HG03095 (cell line): ENCODE measurements around the gene GLIPR1.
"Not testable (repeated sequence)": the region's sequence is repeated elsewhere in the genome, so short reads cannot be mapped to it uniquely, and the experiment has no call there.

ENCODE experiments used
- ATAC-seq: cut with Tn5 transposase; IDR thresholded peaks from one replicate; pipeline ENCODE4 v1.9.1; 2021; ENCODE audit warnings: moderate library complexity; ENCODE audit not compliant: unreplicated experiment

The GLIPR1 gene

DNA sequence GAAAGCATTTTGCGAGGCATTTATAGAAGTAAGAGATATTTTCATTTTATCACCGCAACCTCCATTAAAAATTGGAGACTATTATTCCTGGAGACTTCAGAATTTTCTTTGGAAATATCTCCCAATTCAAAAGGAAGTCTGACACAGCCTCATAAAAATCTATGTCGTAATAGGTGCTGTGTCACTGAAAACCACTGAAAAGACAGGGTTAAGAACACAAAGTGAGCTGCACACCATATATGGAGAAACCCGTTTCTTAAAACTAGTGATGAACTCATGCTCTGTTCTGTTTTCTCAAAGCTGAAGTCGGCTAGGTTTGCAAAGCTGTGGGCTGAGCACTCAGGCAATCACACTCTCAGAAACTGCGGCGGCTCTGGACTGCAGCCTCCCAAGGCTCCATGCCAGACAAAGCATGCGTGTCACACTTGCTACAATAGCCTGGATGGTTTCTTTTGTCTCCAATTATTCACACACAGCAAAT lies at the start of gene GLIPR1:
GLIPR1 (plus strand) TSS at position 287 of the 481 bp plus-strand sequence; CDS start at position 413, 126 bp downstream.
- ATAC-seq = peak; percentile 91

DNA sequence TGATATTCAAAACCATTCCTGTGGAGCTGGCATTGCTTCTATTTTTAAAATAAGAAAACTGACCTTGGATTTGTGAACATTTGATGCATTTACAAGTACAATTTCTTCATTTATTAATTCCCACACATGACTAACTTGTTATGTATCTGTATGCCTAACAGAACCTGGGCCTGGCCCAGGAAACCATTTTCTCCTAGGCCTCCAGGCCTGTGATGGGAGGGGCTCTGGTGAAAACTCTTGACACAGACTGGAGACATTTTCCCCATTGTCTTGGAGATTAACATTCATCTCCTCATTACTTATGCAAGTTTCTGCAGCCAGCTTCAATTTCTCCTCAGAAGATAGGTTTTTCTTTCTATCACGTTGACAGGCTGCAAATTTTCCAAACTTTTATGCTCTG lies 47.6 kb upstream of the GLIPR1 start:
- ATAC-seq = no peak

GRCh38 chr12:75437564-75437963 lies 43.0 kb upstream of the GLIPR1 start:
- no peak for ATAC-seq

- no peak for ATAC-seq
Measured at GRCh38 chr12:75438059-75438754, 42.3 kb upstream of the GLIPR1 start.

DNA sequence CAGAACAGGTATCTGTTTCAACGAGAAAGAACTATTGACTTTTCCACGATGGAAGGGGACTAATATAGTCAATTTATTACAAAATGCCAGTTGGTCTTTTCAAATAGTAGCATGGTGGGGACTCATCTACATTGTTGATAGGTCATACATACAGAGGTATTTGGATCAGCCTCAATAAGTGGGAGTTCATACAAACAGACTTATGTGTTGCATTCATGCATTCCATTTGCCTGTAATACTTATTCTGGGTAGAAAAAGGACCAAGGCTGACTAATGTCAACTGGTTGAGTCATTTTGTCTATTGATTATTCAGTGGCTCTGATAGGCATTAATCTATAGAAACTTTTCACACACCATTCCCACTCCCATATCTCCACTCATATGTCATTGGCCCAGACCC lies 41.5 kb upstream of the GLIPR1 start:
- ATAC-seq = no peak

GRCh38 chr12:75439930-75440329 lies 40.6 kb upstream of the GLIPR1 start:
- ATAC-seq = no peak

DNA sequence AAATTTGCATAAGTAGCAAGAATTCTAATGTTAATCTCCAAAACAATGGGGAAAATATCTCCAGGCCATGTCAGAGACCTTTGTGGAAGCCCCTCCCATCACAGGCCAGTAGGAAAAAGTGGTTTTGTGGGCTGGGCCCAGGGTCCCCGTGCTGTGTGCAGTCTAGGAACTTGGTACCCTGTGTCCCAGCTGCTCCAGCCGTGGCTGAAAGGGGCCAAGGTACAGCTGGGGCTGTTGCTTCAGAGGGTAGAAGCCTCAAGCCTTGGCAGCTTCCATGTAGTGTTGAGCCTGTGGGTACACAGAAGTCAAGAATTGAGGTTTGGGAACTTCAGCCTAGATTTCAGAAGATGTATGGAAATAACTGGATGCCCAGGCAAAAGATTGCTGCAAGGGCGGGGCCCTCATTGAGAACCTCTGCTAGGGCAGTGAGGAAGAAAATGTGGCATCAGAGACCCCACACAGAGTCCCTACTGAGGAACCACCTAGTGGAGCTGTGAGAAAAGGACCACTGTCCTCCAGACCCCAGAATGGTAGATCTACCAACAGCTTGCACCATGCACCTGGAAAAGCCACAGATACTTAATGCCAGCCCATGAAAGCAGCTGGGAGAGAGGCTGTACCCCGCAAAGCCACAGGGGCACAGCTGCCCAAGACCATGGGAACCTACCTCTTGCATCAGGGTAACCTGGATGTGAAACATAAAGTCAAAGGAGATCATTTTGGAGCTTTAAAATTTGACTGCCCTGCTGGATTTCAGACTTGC lies 38.7 kb upstream of the GLIPR1 start:
- not testable (repeated sequence) for ATAC-seq

GRCh38 chr12:75442454-75442853 lies 38.1 kb upstream of the GLIPR1 start:
- ATAC-seq = not testable (repeated sequence)

DNA sequence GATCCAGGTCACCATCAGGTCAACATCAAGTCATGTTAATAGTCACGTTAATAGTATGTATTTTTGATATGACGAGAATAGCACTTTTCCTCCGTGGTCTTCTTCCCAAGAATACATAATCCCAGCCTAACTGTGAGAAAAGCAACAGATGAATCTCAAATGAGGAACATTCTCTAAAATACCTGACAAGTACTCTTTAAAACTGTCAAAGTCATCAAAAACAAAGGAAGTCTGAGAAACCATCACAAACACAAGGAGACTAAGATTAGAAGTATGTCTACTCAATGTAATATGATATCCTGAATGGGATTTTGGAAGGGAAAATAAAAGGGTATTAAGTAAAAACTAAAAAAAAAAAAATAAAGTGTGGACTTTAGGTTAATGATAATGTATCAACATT lies 36.8 kb upstream of the GLIPR1 start:
- no peak for ATAC-seq

DNA sequence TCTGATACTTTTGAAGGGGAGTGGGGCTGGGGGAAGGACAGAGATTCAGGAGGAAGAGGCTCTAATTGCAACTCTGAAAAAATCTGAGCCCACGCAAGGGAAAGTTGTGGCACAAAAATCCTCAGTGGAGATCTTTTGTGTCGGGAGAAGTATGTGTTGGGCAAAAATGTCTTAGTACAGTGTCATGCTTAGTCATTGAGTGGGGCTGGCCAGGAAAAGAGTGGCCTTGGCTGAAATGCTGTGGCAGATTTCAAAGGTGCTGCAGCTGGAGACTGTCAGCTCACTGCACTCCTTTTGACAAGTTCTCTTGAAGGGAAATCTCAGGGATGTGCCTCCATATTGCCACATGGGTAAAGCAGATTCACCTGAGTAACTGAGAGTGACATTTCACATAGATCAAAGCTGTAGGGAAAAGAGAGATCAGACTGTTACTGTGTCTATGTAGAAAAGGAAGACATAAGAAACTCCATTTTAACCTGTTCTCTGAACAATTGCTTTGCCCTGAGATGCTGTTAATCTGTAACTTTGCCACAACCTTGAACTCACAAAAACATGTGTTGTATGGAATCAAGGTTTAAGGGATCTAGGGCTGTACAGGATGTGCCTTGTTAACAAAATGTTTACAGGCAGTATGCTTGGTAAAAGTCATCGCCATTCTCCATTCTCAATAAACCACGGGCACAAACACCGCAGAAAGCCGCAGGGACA lies 36.0 kb upstream of the GLIPR1 start:
- ATAC-seq = no peak

GRCh38 chr12:75445137-75445507 lies 35.4 kb upstream of the GLIPR1 start:
- not testable (repeated sequence) for ATAC-seq

- no peak for ATAC-seq
Measured at GRCh38 chr12:75446857-75447256, 33.7 kb upstream of the GLIPR1 start.

DNA sequence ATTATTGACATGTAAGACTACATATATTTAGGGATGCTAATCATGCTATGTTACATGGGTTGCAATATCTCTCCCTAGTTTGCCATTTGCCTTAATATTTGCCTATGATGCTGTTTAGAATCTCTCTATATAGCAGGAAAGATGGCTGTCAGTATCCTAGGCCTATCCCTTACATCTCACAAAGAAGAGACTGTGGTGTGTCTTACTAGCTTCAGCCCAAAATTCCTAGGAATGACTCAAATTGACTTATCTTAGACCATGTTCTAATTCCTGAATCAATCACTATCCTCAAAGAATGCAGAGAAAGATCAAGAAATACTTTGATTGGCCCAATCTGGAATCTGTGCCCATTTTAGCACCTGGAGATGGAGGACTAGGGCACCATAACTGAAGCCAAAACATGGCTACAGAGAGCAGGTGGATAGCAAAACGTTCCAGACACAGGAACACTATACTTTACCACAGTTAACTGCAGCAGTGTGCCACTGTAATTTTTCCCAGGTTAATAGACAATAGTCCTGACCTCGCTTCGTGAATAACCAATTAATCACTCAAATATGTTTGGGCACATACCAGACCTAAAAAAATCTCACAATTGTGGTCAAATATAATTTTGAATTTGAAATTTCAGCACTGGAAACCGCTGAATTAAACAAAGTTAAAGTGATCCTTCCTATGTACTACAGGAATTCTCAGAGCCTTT lies 32.7 kb upstream of the GLIPR1 start:
- ATAC-seq = no peak

DNA sequence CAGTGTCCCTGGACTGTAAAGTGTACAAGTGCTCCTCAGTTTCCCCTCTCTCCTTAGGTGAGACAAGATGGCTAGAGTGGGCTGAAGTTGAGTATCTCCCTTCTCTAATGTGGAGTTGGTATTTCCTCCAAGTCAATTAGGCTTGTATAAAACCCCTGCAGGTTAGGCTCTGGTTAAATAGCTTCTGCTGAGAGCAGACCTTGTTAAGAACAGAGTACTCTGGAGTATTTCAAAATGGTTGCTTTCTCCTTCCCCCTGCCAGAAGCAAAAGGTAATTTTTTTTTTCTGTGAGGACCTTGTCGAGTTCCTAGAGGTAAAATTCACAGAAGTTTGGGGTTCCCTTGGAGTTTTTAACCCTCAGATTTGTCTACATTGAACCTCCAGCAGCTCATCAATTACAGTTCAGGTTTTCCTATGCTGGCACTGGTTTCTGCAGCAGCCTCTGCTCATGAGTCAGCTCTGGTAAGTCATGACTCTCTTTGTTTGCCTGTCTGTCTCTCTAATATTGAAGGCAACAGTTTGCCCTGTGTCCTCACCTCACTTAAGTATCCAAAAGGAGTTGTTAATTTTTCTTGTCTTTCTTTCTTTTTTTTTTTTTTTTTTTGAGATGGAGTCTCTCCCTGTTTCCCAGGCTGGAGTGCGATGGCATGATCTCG lies 27.8 kb upstream of the GLIPR1 start:
- no peak for ATAC-seq

DNA sequence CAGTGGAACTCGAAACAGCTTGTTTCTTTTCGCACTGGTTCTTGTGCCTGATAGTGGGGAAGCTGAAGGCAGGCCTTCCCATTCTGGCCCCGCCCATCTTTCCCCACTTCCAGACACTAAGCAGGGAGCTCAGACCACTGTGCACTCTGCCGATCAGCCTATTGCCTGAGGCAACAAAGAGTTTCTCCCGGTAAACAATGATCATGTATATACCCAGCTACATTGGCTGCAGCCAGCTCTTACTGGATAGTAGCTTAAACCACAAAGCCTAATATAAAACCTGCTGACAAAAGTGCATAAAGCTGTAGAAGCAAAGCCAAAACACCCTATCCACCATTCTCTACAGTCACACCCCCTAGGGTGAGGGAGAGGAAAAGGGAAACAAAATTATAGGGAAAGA lies 24.7 kb upstream of the GLIPR1 start:
- no peak for ATAC-seq

DNA sequence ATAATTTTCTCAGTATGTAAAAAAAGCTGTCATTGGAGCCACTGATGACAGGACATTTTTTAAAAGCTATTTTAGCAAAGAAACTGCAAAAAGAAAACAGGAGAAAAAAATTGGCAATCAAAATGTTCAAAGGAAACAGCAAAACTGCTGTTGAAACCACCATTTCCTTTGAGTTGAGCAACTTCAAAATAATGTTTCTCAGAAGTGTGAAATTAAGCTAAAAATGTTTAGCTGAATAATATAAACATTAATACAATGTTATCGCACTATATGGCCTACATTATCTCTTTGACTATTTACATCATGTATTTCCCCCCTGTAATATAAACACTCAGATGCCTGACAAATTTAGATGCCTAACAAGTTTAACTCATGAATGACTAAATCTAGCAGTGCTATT lies 23.4 kb upstream of the GLIPR1 start:
- ATAC-seq = no peak

- not testable (repeated sequence) for ATAC-seq
Measured at GRCh38 chr12:75457866-75458265, 22.7 kb upstream of the GLIPR1 start.

DNA sequence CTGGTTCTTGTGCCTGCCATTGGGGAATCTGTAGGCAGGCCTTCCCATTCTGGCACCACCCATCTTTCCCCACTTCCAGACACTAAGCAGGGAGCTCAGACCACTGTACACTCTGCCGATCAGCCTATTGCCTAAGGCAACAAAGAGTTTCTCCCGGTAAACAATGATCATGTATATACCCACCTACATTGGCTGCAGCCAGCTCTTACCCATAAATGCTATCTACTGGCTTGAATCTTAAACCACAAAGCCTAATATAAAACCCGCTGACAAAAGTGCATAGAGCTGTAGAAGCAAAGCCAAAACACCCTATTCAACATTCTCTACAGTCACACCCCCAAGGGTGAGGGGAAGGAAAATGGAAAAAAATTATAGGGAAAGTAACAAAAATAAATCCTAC lies 20.8 kb upstream of the GLIPR1 start:
- no peak for ATAC-seq

DNA sequence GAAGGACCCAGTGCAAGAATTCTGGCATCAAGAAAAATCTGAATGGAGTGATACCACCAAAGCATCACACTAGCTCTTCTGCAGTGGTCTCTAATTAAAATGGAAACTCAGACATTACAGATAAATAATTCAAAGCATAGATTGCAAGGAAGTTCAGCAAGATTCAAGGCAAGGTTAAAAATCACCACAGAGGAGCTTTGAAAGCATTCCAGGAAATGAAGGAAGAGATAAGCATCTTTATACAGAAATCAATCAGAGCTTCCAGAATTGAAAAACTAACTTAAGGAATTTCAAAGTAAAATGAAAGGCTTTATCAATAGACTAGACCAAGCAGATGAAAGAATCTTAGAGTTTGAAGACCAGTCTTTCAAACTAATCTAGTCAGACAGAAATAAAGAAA lies 20.4 kb upstream of the GLIPR1 start:
- ATAC-seq = no peak
